CD14-positive monocyte (primary cell): ENCODE data around the gene TMEM182. TPM values are rescaled to one million over a fixed set of nuclear protein-coding genes. Genes with fewer than 3 reads are reported as not detected.

Experiments
- DNase-seq, 3 donors: peaks; one replicate each; pipeline ENCODE4 v3.0.0-alpha.2; 2011 to 2022
- H2AFZ ChIP-seq: 2 replicates; pipeline ENCODE4 v1.6.0; 2012; ENCODE audit warnings: mild to moderate bottlenecking, low read depth, low read length, inconsistent platforms; ENCODE audit not compliant: insufficient read depth, poor library complexity, severe bottlenecking
- H3K27ac ChIP-seq, 2 donors: 1 replicate in 1 of 2; 2 replicates in 1 of 2; pipeline ENCODE4 v1.5.1; 2012 to 2013; ENCODE audit warnings: low read length in 2 of 2, control low read depth in 1 of 2, inconsistent platforms in 1 of 2, low read depth in 1 of 2, mild to moderate bottlenecking in 1 of 2
- H3K27me3 ChIP-seq, 2 donors: one replicate each; pipeline versions ENCODE4 v1.6.0 to v1.6.1; 2011 to 2013; ENCODE audit warnings: low read length in 2 of 2; ENCODE audit not compliant: control insufficient read depth in 2 of 2, insufficient read depth in 2 of 2
- H3K36me3 ChIP-seq, 2 donors: replicated peaks in 1 of 2; 1 replicate in 1 of 2; 2 replicates in 1 of 2; pipeline versions ENCODE4 v1.5.1 to v1.6.1; 2012 to 2013; ENCODE audit warnings: low read length in 2 of 2, control low read depth in 1 of 2, inconsistent platforms in 1 of 2, mild to moderate bottlenecking in 1 of 2; ENCODE audit not compliant: insufficient read depth in 2 of 2, control insufficient read depth in 1 of 2
- H3K4me1 ChIP-seq, 2 donors: 1 replicate in 1 of 2; 2 replicates in 1 of 2; pipeline versions ENCODE4 v1.5.1 to v1.6.1; 2012 to 2013; ENCODE audit warnings: low read length in 2 of 2, control low read depth in 1 of 2, inconsistent platforms in 1 of 2, mild to moderate bottlenecking in 1 of 2, moderate library complexity in 1 of 2; ENCODE audit not compliant: insufficient read depth in 2 of 2, control insufficient read depth in 1 of 2
- H3K4me2 ChIP-seq: replicated peaks from 2 replicates; pipeline ENCODE3; 2012; ENCODE audit warnings: low read length, moderate library complexity, mild to moderate bottlenecking; ENCODE audit not compliant: poor library complexity, severe bottlenecking; ENCODE audit errors: extremely low read depth
- H3K4me3 ChIP-seq, 3 experiments: fragments of 200-600 bp in 1 of 3; sonication (generic) in 1 of 3; replicated peaks in 1 of 3; 1 replicate in 2 of 3; 2 replicates in 1 of 3; pipeline ENCODE4 v1.5.1; 2011 to 2013; ENCODE audit warnings: low read length in 3 of 3, mild to moderate bottlenecking in 3 of 3, control low read depth in 2 of 3, low read depth in 2 of 3, inconsistent platforms in 1 of 3, moderate library complexity in 1 of 3
- H3K79me2 ChIP-seq: 2 replicates; pipeline ENCODE4 v1.6.0; 2012; ENCODE audit warnings: mild to moderate bottlenecking, control low read depth, inconsistent platforms, low read length, moderate library complexity; ENCODE audit not compliant: insufficient read depth
- H3K9ac ChIP-seq: 2 replicates; pipeline ENCODE4 v1.6.0; 2017; ENCODE audit warnings: low read length, mild to moderate bottlenecking; ENCODE audit not compliant: insufficient read depth, poor library complexity, severe bottlenecking
- H3K9me3 ChIP-seq, 2 donors: replicated peaks in 1 of 2; 1 replicate in 1 of 2; 2 replicates in 1 of 2; pipeline versions ENCODE4 v1.5.1 to v1.6.1; 2012 to 2013; ENCODE audit warnings: low read length in 2 of 2, control low read depth in 1 of 2; ENCODE audit not compliant: control insufficient read depth in 1 of 2, insufficient read depth in 1 of 2
- H4K20me1 ChIP-seq: 2 replicates; pipeline ENCODE4 v1.6.0; 2012; ENCODE audit warnings: mild to moderate bottlenecking, low read length, control low read depth, moderate library complexity; ENCODE audit not compliant: insufficient read depth
- H3K27ac Mint-ChIP-seq, 7 donors: one replicate each; pipeline ENCODE4 v1.8.0; 2020; ENCODE audit warnings: mild to moderate bottlenecking in 7 of 7, mixed read lengths in 7 of 7, moderate library complexity in 6 of 7, inconsistent platforms in 2 of 7
- H3K27me3 Mint-ChIP-seq, 3 donors: one replicate each; pipeline ENCODE4 v1.8.0; 2021 to 2022; ENCODE audit warnings: low read depth in 3 of 3, mild to moderate bottlenecking in 3 of 3, mixed read lengths in 3 of 3, moderate library complexity in 3 of 3, inconsistent platforms in 1 of 3
- H3K36me3 Mint-ChIP-seq, 2 donors: one replicate each; pipeline ENCODE4 v1.8.0; 2020; ENCODE audit warnings: mixed read lengths in 2 of 2, inconsistent platforms in 1 of 2, mild to moderate bottlenecking in 1 of 2
- H3K4me1 Mint-ChIP-seq: one replicate; pipeline ENCODE4 v1.8.0; 2020; ENCODE audit warnings: mild to moderate bottlenecking, mixed read lengths
- H3K4me3 Mint-ChIP-seq, 2 donors: one replicate each; pipeline ENCODE4 v1.8.0; 2020; ENCODE audit warnings: mild to moderate bottlenecking in 2 of 2, mixed read lengths in 2 of 2, moderate library complexity in 1 of 2
- H3K9me3 Mint-ChIP-seq, 7 donors: one replicate each; pipeline ENCODE4 v1.8.0; 2020 to 2022; ENCODE audit warnings: mixed read lengths in 7 of 7, mild to moderate bottlenecking in 6 of 7, moderate library complexity in 6 of 7, inconsistent platforms in 2 of 7
- WGBS: methylation state at CpG from one replicate; pipeline ENCODE4 v1.1.5; 2013; ENCODE audit warnings: missing lambda C conversion rate; ENCODE audit not compliant: insufficient coverage; 5-methylcytosine and 5-hydroxymethylcytosine counted together
- intact Hi-C, 2 donors: fragments of 100-400 bp; cut with micrococcal nuclease; formaldehyde crosslinking; loops; one replicate each; pipeline versions ENCODE4 v1.15.0 to v1.15.1; 2023
- polyA plus RNA-seq, 3 donors: library from polyadenylated mRNA; depleted of rRNA in 1 of 3; unstranded in 2 of 3; stranded (reverse) in 1 of 3; fragments of 300-500 nt in 2 of 3; fragments of >200 nt in 1 of 3; fragmentation: Illumina TruSeq in 2 of 3; gene quantifications; 1 replicate in 2 of 3; 2 replicates in 1 of 3; pipeline ENCODE4 v1.2.3, GENCODE V29; 2012 to 2021
- TF ChIP-seq, protein P1 (sequence below): fragments of 200-600 bp; IDR thresholded peaks from one replicate; pipeline ENCODE4 v1.8.0; 2022; ENCODE audit warnings: antibody characterized with exemption, mild to moderate bottlenecking

Gene TMEM182
- polyA plus RNA-seq, 3 donors: 0.24 to 0.69 (median 0.28) TPM

DNA sequence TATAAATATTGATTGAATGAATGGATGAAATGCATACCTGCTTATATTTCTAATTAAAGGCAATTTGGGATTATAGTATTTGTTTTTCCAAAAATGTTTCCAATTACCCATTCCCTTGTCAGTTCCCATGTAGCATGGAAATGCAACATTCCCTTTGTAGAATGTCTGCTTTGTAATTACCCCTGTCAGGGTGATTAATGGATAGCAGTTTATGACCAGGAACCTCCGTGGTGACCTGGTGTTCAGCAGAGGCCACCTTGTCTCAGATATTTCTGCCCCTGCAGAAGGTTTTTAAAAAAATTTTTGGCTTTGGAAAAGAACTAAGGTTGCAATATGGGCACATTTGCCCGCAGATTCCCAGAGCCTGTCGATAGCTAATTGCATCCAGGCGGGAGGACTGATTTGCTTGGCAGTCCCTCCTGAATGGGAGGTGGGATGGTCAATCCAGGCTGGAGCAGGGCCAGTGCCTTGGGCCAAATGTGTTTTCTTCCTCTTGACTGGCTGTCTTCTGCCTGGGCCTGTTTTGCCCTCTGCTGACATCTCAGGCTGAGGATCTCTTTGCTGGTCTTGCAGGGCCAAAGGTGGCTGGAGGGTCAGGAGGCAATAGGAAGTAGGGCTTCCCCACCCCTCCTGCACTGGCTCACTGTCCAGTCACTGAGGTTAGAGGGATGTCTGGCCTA is 82.1 kb downstream of the TMEM182 start:
- Mint-ChIP-seq H3K27me3 (peaks cover 0 to 3% (median 1%) of the 10 kb centered on the region in 3 donors), H3K36me3 (no peaks in the 10 kb centered on the region), H3K27ac (no peak overlapping the region), H3K4me3 (no peak overlapping the region), H3K4me1 (peaks cover 9% of the 10 kb centered on the region), H3K9me3 (no peaks in the 10 kb centered on the region)
- H2AFZ ChIP-seq: no peak overlapping the region
- H3K27me3 ChIP-seq: no peaks in the 10 kb centered on the region
- H3K9ac ChIP-seq: no peak overlapping the region
- H4K20me1 ChIP-seq: no peaks in the 10 kb centered on the region
- no peaks in the 10 kb centered on the region for H3K36me3 ChIP-seq
- intact Hi-C loops: no loop called here
- DNase-seq: no peak
- no peaks in the 10 kb centered on the region for H3K79me2 ChIP-seq
- H3K4me1 ChIP-seq: peaks cover 6 to 8% of the 10 kb centered on the region in 2 donors
- H3K27ac ChIP-seq: no peak overlapping the region
- no peaks in the 10 kb centered on the region for H3K9me3 ChIP-seq
- TF ChIP-seq, protein P1, sequence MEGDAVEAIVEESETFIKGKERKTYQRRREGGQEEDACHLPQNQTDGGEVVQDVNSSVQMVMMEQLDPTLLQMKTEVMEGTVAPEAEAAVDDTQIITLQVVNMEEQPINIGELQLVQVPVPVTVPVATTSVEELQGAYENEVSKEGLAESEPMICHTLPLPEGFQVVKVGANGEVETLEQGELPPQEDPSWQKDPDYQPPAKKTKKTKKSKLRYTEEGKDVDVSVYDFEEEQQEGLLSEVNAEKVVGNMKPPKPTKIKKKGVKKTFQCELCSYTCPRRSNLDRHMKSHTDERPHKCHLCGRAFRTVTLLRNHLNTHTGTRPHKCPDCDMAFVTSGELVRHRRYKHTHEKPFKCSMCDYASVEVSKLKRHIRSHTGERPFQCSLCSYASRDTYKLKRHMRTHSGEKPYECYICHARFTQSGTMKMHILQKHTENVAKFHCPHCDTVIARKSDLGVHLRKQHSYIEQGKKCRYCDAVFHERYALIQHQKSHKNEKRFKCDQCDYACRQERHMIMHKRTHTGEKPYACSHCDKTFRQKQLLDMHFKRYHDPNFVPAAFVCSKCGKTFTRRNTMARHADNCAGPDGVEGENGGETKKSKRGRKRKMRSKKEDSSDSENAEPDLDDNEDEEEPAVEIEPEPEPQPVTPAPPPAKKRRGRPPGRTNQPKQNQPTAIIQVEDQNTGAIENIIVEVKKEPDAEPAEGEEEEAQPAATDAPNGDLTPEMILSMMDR: no peak
- H3K4me3 ChIP-seq: no peak overlapping the region
- H3K4me2 ChIP-seq: no peak overlapping the region
- WGBS: 74% methylated on average over 4 of the region's 4 CpGs

DNA sequence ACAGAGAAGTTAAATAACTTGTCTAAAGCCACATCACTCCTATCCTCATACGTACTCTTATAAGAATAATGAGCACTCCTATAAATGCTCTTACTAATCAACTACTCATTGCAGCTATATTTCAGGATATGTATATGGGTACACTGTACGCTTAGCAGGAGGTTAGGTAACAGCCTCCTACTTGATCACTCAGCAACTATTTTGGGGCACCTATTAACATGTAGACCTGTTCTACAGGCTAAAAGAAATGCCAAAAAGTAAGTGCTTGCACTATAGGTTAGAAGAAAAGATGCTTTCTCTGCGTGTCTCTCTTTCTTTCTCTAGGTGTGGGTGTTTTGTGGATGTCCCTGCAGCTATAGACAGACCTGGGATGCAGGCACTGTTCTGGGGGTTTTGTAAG is 83.1 kb downstream of the TMEM182 start:
- H3K9me3 Mint-ChIP-seq: no peaks in the 10 kb centered on the region
- WGBS: 100% methylated on average over 1 of the region's 3 CpGs
- no peak overlapping the region for H3K27ac Mint-ChIP-seq

More for the DNA sequence above, 83.1 kb downstream of the TMEM182 start:
- Histone ChIP-seq H3K27ac (no peak overlapping the region), H3K79me2 (no peaks in the 10 kb centered on the region), H3K27me3 (no peaks in the 10 kb centered on the region), H4K20me1 (no peaks in the 10 kb centered on the region), H3K36me3 (no peaks in the 10 kb centered on the region), H3K9me3 (no peaks in the 10 kb centered on the region), H3K4me2 (no peak overlapping the region), H3K4me1 (peaks cover 5 to 6% of the 10 kb centered on the region in 2 donors), H3K4me3 (no peak overlapping the region), H3K9ac (no peak overlapping the region), H2AFZ (no peak overlapping the region)
- Mint-ChIP-seq H3K4me1 (peaks cover 10% of the 10 kb centered on the region), H3K36me3 (no peaks in the 10 kb centered on the region), H3K4me3 (no peak overlapping the region), H3K27me3 (peaks cover 0 to 3% (median 1%) of the 10 kb centered on the region in 3 donors)
- TF ChIP-seq, protein P1: no peak
- no peak for DNase-seq
- intact Hi-C loops: no loop called here
